Uterus (tissue), 2 donors: ENCODE data around the gene HDAC2.

Experiments used
- CTCF ChIP-seq, 4 experiments: fragments of 200-600 bp in 2 of 4; fragments of 450-650 bp in 2 of 4; sonication (generic) in 2 of 4; IDR thresholded peaks; one replicate each; pipeline ENCODE4 v1.5.1; 2016 to 2019; ENCODE audit warnings: antibody characterized with exemption in 4 of 4, mild to moderate bottlenecking in 2 of 4, moderate library complexity in 1 of 4
- POLR2A ChIP-seq, 2 donors: fragments of 450-650 bp; IDR thresholded peaks; one replicate each; pipeline ENCODE4 v1.6.1; 2016; ENCODE audit warnings: antibody characterized with exemption in 2 of 2, mild to moderate bottlenecking in 1 of 2, moderate library complexity in 1 of 2

- TF ChIP-seq CTCF (IDR thresholded peaks at IDR 0.05) (no peak), POLR2A (IDR thresholded peaks at IDR 0.05) (no peak)
These were observed 84.4 kb downstream of the HDAC2 start for GRCh38 chr6:113886512-113886911.
